Panc1 (cell line): ENCODE data around the gene RXRB. TPM values are rescaled to one million over a fixed set of nuclear protein-coding genes. Genes with fewer than 3 reads are reported as not detected.

ENCODE experiments used
- ATAC-seq: fragments of 200-7000 bp; cut with Tn5 transposase; 2 replicates; pipeline ENCODE4 v1.9.1; 2020; ENCODE audit warnings: mild to moderate bottlenecking, moderate library complexity
- BruUV-seq: library from RNA; stranded (reverse); fragments of 400-500 nt; replicated peaks from 2 replicates; lab custom pipeline; 2021; lab: Mats Ljungman, UMichigan
- CTCF ChIA-PET: fragments of 300-600 bp; sonication (Branson Sonifier 250); formaldehyde crosslinking; loops from one replicate; lab custom pipeline; 2022; ENCODE audit warnings: antibody characterized with exemption; lab: Charles Lee
- POLR2A ChIA-PET: fragments of 300-600 bp; sonication (Branson Sonifier 250); formaldehyde crosslinking; loops from one replicate; lab custom pipeline; 2022; ENCODE audit warnings: antibody characterized with exemption; lab: Charles Lee
- DNase-seq: peaks from one replicate; pipeline ENCODE4 v3.0.0-alpha.2; 2010; ENCODE audit warnings: low read depth, low spot score
- H3K27ac ChIP-seq: 2 replicates; pipeline ENCODE4 v1.5.1; 2011; ENCODE audit warnings: mild to moderate bottlenecking, low read length, inconsistent platforms
- H3K27me3 ChIP-seq: fragments of 200-500 bp; sonication (Bioruptor generic); 2 replicates; pipeline ENCODE4 v1.6.0; 2014; ENCODE audit warnings: low read length, inconsistent platforms; ENCODE audit not compliant: control insufficient read depth, insufficient read depth
- H3K36me3 ChIP-seq: fragments of 200-500 bp; sonication (Bioruptor generic); 2 replicates; pipeline ENCODE4 v1.5.1; 2014; ENCODE audit warnings: inconsistent platforms, mild to moderate bottlenecking, low read length, moderate library complexity; ENCODE audit not compliant: control insufficient read depth, insufficient read depth
- H3K4me1 ChIP-seq: 2 replicates; pipeline ENCODE4 v1.5.1; 2011; ENCODE audit warnings: inconsistent platforms, mild to moderate bottlenecking, low read length, moderate library complexity; ENCODE audit not compliant: control insufficient read depth, insufficient read depth
- H3K4me3 ChIP-seq, 2 experiments: 2 replicates each; pipeline ENCODE4 v1.5.1; 2011 to 2012; ENCODE audit warnings: low read depth in 2 of 2, low read length in 2 of 2, mild to moderate bottlenecking in 2 of 2, inconsistent platforms in 1 of 2, moderate library complexity in 1 of 2
- H3K9me3 ChIP-seq: fragments of 200-500 bp; sonication (Bioruptor generic); 2 replicates; pipeline ENCODE4 v1.5.1; 2014; ENCODE audit warnings: low read depth, mild to moderate bottlenecking, inconsistent platforms, low read length, moderate library complexity; ENCODE audit not compliant: control insufficient read depth, insufficient read depth
- POLR2AphosphoS5 ChIP-seq: IDR thresholded peaks from 2 replicates; pipeline ENCODE4 v1.6.1; 2012; ENCODE audit warnings: mild to moderate bottlenecking, low read depth, low read length, moderate library complexity
- SIN3A ChIP-seq: IDR thresholded peaks from 2 replicates; pipeline ENCODE4 v1.6.1; 2012; ENCODE audit warnings: low read depth, mild to moderate bottlenecking, low read length, moderate library complexity, borderline replicate concordance; ENCODE audit not compliant: insufficient read depth
- TCF7L2 ChIP-seq: IDR thresholded peaks from 2 replicates; pipeline ENCODE4 v1.6.1; 2011; ENCODE audit warnings: mild to moderate bottlenecking, low read depth, low read length, inconsistent platforms
- in situ Hi-C: cut with HindIII; loops from 2 replicates; pipeline ENCODE4 v1.10.0; 2016; ENCODE audit warnings: low sequenced_read_pairs, low pct_unique_long_range_greater_than_20kb
- intact Hi-C: fragments of 100-400 bp; cut with micrococcal nuclease; formaldehyde crosslinking; loops from one replicate; pipeline ENCODE4 v1.10.0; 2022; ENCODE audit not compliant: unreplicated experiment
- total RNA-seq: library from RNA; stranded (reverse); gene quantifications from one replicate; pipeline ENCODE4 v1.2.1, GENCODE V29; 2021; ENCODE audit not compliant: unreplicated experiment
- TF ChIP-seq, protein P1 (sequence below): fragments of 450-650 bp; IDR thresholded peaks from 2 replicates; pipeline ENCODE4 v1.5.1; 2017; ENCODE audit warnings: mild to moderate bottlenecking
- TF ChIP-seq, protein P2 (sequence below), 2 experiments: IDR thresholded peaks; 2 replicates each; pipeline ENCODE4 v1.6.1; 2011 to 2012; ENCODE audit warnings: low read depth in 2 of 2, control low read depth in 1 of 2, low read length in 1 of 2, mild to moderate bottlenecking in 1 of 2, moderate library complexity in 1 of 2; ENCODE audit not compliant: insufficient read depth in 1 of 2

The RXRB gene
- total RNA-seq, 1 experiment from 2014 or later: 27.4 TPM

DNA sequence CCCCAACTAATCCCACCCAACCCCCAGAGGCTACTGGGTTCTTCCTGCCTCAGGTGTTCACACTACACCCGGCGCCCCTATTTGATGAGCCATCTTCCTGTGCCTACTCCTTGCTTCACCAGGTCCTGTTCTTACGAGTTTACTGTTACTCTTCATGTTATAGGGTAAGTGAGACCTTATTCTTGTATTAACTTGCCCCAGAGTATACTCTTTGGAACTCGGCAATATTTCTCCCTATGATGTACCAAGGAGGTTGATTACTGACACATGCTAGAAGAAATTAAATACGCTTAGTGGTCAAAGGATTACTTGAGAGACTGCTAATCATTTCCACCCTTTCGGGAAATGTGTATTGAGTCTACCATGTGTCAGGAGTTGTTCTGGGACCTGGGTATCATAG is 16.8 kb upstream of the RXRB start:
- POLR2A ChIA-PET: no interaction called here
- Histone ChIP-seq H3K4me3 (no peak overlapping the region), H3K4me1 (peaks cover 10% of the 10 kb centered on the region), H3K9me3 (no peaks in the 10 kb centered on the region), H3K36me3 (no peaks in the 10 kb centered on the region), H3K27ac (no peak overlapping the region), H3K27me3 (no peaks in the 10 kb centered on the region)
- intact Hi-C loops: no loop called here
- DNase-seq: no peak
- BruUV-seq: no TSS peak
- in situ Hi-C loops: no loop called here
- no peak for ATAC-seq
- CTCF ChIA-PET: no interaction called here
- no peak for TF ChIP-seq SIN3A
- TF ChIP-seq, protein P1, sequence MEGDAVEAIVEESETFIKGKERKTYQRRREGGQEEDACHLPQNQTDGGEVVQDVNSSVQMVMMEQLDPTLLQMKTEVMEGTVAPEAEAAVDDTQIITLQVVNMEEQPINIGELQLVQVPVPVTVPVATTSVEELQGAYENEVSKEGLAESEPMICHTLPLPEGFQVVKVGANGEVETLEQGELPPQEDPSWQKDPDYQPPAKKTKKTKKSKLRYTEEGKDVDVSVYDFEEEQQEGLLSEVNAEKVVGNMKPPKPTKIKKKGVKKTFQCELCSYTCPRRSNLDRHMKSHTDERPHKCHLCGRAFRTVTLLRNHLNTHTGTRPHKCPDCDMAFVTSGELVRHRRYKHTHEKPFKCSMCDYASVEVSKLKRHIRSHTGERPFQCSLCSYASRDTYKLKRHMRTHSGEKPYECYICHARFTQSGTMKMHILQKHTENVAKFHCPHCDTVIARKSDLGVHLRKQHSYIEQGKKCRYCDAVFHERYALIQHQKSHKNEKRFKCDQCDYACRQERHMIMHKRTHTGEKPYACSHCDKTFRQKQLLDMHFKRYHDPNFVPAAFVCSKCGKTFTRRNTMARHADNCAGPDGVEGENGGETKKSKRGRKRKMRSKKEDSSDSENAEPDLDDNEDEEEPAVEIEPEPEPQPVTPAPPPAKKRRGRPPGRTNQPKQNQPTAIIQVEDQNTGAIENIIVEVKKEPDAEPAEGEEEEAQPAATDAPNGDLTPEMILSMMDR: no peak
- TF ChIP-seq, protein P2, sequence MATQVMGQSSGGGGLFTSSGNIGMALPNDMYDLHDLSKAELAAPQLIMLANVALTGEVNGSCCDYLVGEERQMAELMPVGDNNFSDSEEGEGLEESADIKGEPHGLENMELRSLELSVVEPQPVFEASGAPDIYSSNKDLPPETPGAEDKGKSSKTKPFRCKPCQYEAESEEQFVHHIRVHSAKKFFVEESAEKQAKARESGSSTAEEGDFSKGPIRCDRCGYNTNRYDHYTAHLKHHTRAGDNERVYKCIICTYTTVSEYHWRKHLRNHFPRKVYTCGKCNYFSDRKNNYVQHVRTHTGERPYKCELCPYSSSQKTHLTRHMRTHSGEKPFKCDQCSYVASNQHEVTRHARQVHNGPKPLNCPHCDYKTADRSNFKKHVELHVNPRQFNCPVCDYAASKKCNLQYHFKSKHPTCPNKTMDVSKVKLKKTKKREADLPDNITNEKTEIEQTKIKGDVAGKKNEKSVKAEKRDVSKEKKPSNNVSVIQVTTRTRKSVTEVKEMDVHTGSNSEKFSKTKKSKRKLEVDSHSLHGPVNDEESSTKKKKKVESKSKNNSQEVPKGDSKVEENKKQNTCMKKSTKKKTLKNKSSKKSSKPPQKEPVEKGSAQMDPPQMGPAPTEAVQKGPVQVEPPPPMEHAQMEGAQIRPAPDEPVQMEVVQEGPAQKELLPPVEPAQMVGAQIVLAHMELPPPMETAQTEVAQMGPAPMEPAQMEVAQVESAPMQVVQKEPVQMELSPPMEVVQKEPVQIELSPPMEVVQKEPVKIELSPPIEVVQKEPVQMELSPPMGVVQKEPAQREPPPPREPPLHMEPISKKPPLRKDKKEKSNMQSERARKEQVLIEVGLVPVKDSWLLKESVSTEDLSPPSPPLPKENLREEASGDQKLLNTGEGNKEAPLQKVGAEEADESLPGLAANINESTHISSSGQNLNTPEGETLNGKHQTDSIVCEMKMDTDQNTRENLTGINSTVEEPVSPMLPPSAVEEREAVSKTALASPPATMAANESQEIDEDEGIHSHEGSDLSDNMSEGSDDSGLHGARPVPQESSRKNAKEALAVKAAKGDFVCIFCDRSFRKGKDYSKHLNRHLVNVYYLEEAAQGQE (IDR thresholded peaks at IDR 0.05; ENCODE audit: insufficient read depth in 1 of 2, low read depth in 2 of 2, low read length in 1 of 2): no peak
- TF ChIP-seq TCF7L2: no peak
- TF ChIP-seq POLR2AphosphoS5: no peak

DNA sequence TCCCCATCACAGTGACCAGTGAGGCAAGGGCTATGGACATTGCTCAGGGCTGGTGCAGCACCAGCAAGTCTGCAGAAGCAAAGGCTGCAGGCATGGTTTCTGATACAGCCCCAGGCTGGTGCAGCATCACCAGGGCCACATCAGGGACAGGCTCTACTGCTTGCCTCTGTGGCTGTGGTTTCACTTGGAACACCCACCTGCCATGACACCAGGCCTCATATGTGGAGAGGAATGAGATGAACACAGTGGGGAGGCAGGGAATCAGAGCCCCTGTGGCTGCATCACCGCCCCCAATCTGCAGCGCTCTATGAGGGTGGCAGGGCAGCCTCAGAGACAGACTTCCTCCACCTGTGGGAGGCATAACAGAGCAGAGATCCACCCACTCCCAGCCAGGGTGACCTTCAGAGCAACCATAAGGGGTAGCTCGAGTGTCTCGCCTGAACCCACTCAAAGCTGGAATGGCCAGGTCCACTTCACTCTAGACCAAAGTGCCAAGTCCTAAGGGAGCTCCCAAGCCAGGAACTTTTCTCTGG is 15.7 kb upstream of the RXRB start:
- no peak overlapping the region for H3K4me3 ChIP-seq
- CTCF ChIA-PET: no interaction called here
- no peaks in the 10 kb centered on the region for H3K36me3 ChIP-seq
- POLR2A ChIA-PET: no interaction called here
- no TSS peak for BruUV-seq
- H3K4me1 ChIP-seq: peaks cover 10% of the 10 kb centered on the region
- intact Hi-C loops: no loop called here
- in situ Hi-C loops: no loop called here
- no peaks in the 10 kb centered on the region for H3K9me3 ChIP-seq
- ATAC-seq: no peak
- no peak overlapping the region for H3K27ac ChIP-seq
- H3K27me3 ChIP-seq: no peaks in the 10 kb centered on the region
- TF ChIP-seq, protein P1: no peak
- TF ChIP-seq POLR2AphosphoS5: no peak
- no peak for TF ChIP-seq SIN3A
- TF ChIP-seq, protein P2 (IDR thresholded peaks at IDR 0.05; ENCODE audit: insufficient read depth in 1 of 2, low read depth in 2 of 2, low read length in 1 of 2): no peak
- TF ChIP-seq TCF7L2: no peak
- no peak for DNase-seq
